HepG2 (cell line): ENCODE measurements around the gene ING2. TPM values are rescaled to one million over a fixed set of nuclear protein-coding genes. Genes with fewer than 3 reads are reported as not detected.

Experiments used
- ATAC-seq: fragments of 200-7000 bp; cut with Tn5 transposase; 3 replicates; pipeline ENCODE4 v1.9.1; 2020; ENCODE audit warnings: mild to moderate bottlenecking, moderate library complexity
- BruUV-seq: library from RNA; stranded (reverse); fragments of 400-500 nt; replicated peaks from 2 replicates; lab custom pipeline; 2021; lab: Mats Ljungman, UMichigan
- CTCF ChIA-PET: fragments of 300-600 bp; formaldehyde crosslinking; extraction: SDS; loops from one replicate; lab custom pipeline; 2021; ENCODE audit warnings: low total read pairs, inconsistent platforms, low intra/inter-chr PET ratio; lab: Yijun Ruan, JAX
- POLR2A ChIA-PET: fragments of 350-600 bp; sonication (Branson Sonifier 250); formaldehyde crosslinking; loops from one replicate; lab custom pipeline; 2020; ENCODE audit warnings: antibody characterized with exemption, inconsistent platforms; lab: Yijun Ruan, JAX
- DNase-seq: peaks from one replicate; pipeline ENCODE4 v3.0.0-alpha.2; 2015; ENCODE audit warnings: low spot score
- FAIRE-seq: peaks from 3 replicates; lab custom pipeline; 2011; peaks lifted over from hg19 to GRCh38; lab: Jason Lieb, UNC
- H2AFZ ChIP-seq: one replicate; pipeline ENCODE4 v1.6.1; 2011; ENCODE audit warnings: low read length, inconsistent platforms
- H3K27ac ChIP-seq: fragments of 300-600 bp; 3 replicates; pipeline ENCODE4 v1.8.0; 2011; ENCODE audit warnings: mixed run types, mild to moderate bottlenecking, mixed read lengths, low read length, inconsistent platforms; ENCODE audit not compliant: insufficient read depth; ENCODE audit errors: extremely low read length
- H3K27me3 ChIP-seq, 2 experiments: fragments of 200-600 bp in 1 of 2; 2 replicates in 1 of 2; 3 replicates in 1 of 2; pipeline versions ENCODE4 v1.6.0 to v1.8.0; 2011; ENCODE audit warnings: low read length in 2 of 2, mild to moderate bottlenecking in 2 of 2, moderate library complexity in 2 of 2, inconsistent platforms in 1 of 2; ENCODE audit not compliant: insufficient read depth in 2 of 2, control insufficient read depth in 1 of 2
- H3K36me3 ChIP-seq, 2 experiments: fragments of 200-600 bp in 1 of 2; replicated peaks in 1 of 2; 2 replicates in 1 of 2; 3 replicates in 1 of 2; pipeline versions ENCODE4 v1.5.1 to v1.8.0; 2011; ENCODE audit warnings: low read length in 2 of 2, inconsistent platforms in 1 of 2; ENCODE audit not compliant: insufficient read depth in 2 of 2, control insufficient read depth in 1 of 2
- H3K4me1 ChIP-seq: 2 replicates; pipeline ENCODE4 v1.5.1; 2012; ENCODE audit warnings: low read length, inconsistent platforms; ENCODE audit not compliant: insufficient read depth
- H3K4me2 ChIP-seq: 2 replicates; pipeline ENCODE4 v1.6.0; 2011; ENCODE audit warnings: low read depth, low read length, inconsistent platforms
- H3K4me3 ChIP-seq, 3 experiments: fragments of 200-600 bp in 1 of 3; sonication (generic), shearing (Covaris generic) in 1 of 3; replicated peaks in 1 of 3; 2 replicates each; pipeline ENCODE4 v1.5.1; 2011 to 2016; ENCODE audit warnings: low read length in 3 of 3, inconsistent platforms in 2 of 3, low read depth in 2 of 3, mild to moderate bottlenecking in 2 of 3, control low read depth in 1 of 3, mixed read lengths in 1 of 3; ENCODE audit not compliant: insufficient read depth in 1 of 3
- H3K79me2 ChIP-seq: one replicate; pipeline ENCODE4 v1.6.1; 2011; ENCODE audit warnings: low read length, inconsistent platforms; ENCODE audit not compliant: insufficient read depth
- H3K9ac ChIP-seq: 2 replicates; pipeline ENCODE4 v1.6.0; 2011; ENCODE audit warnings: mild to moderate bottlenecking, low read depth, low read length, inconsistent platforms; ENCODE audit not compliant: insufficient read depth
- H3K9me3 ChIP-seq: 2 replicates; pipeline ENCODE4 v1.5.1; 2012; ENCODE audit warnings: mild to moderate bottlenecking, low read length
- H4K20me1 ChIP-seq: 2 replicates; pipeline ENCODE4 v1.6.0; 2011; ENCODE audit warnings: inconsistent platforms, mild to moderate bottlenecking, low read length, moderate library complexity; ENCODE audit not compliant: insufficient read depth
- CREBL2 ChIP-seq: sonication (generic); formaldehyde crosslinking; IDR thresholded peaks from 2 replicates; pipeline ENCODE4 v1.8.1; 2023; ENCODE audit warnings: missing genetic modification reagents, mild to moderate bottlenecking, borderline replicate concordance
- HNRNPK ChIP-seq: fragments of 200-400 bp; formaldehyde crosslinking; IDR thresholded peaks from 2 replicates; pipeline ENCODE4 v1.6.1; 2018; ENCODE audit warnings: low read length, low read depth, moderate library complexity, mild to moderate bottlenecking; ENCODE audit not compliant: poor library complexity, severe bottlenecking
- MAFF ChIP-seq: IDR thresholded peaks from 2 replicates; pipeline ENCODE4 v1.6.1; 2011; ENCODE audit warnings: low read depth, low read length, improper control_type of control experiment
- MAFK ChIP-seq, 2 experiments: IDR thresholded peaks in 1 of 2; conservative IDR thresholded peaks in 1 of 2; 2 replicates each; pipeline ENCODE4 v1.6.1; 2011; ENCODE audit warnings: improper control_type of control experiment in 2 of 2, low read length in 2 of 2
- SPEN ChIP-seq: sonication (generic); formaldehyde crosslinking; IDR thresholded peaks from 2 replicates; pipeline ENCODE4 v1.5.1; 2020; ENCODE audit warnings: low read depth, mild to moderate bottlenecking, missing genetic modification reagents
- ZNF296 ChIP-seq: sonication (generic); formaldehyde crosslinking; conservative IDR thresholded peaks from 2 replicates; pipeline ENCODE4 v1.5.0; 2020; ENCODE audit warnings: mild to moderate bottlenecking, missing genetic modification reagents
- ZNF30 ChIP-seq: sonication (generic); formaldehyde crosslinking; IDR thresholded peaks from 2 replicates; pipeline ENCODE4 v1.5.0; 2020; ENCODE audit warnings: mild to moderate bottlenecking, missing genetic modification reagents
- ZNF547 ChIP-seq: sonication (generic); formaldehyde crosslinking; IDR thresholded peaks from 2 replicates; pipeline ENCODE4 v1.5.1; 2020; ENCODE audit warnings: mild to moderate bottlenecking, missing genetic modification reagents
- ZNF563 ChIP-seq: sonication (generic); formaldehyde crosslinking; IDR thresholded peaks from 2 replicates; pipeline ENCODE4 v1.8.0; 2022; ENCODE audit warnings: mild to moderate bottlenecking, moderate library complexity, missing genetic modification reagents
- ZNF614 ChIP-seq: IDR thresholded peaks from 2 replicates; pipeline ENCODE4 v1.6.1; 2018; ENCODE audit warnings: missing biosample characterization, missing genetic modification reagents, inconsistent platforms, borderline replicate concordance
- ZNF616 ChIP-seq: sonication (generic); formaldehyde crosslinking; IDR thresholded peaks from 2 replicates; pipeline ENCODE4 v1.5.0; 2020; ENCODE audit warnings: low read depth, mild to moderate bottlenecking, missing genetic modification reagents
- WGBS: methylation state at CpG from one replicate; pipeline ENCODE4 v1.1.6; 2017; ENCODE audit warnings: low lambda C conversion rate; 5-methylcytosine and 5-hydroxymethylcytosine counted together
- in situ Hi-C: cut with HindIII; loops from 2 replicates; pipeline ENCODE4 v1.10.0; 2017; ENCODE audit warnings: low pct_unique_long_range_greater_than_20kb; ENCODE audit not compliant: extremely low pct_ligation_motif_present
- intact Hi-C: fragments of 100-400 bp; cut with micrococcal nuclease; formaldehyde crosslinking; loops from one replicate; pipeline ENCODE4 v1.10.0; 2022; ENCODE audit not compliant: unreplicated experiment
- polyA plus RNA-seq, 8 experiments: library from polyadenylated mRNA; depleted of rRNA in 3 of 8; stranded (reverse) in 7 of 8; unstranded in 1 of 8; fragments of >200 nt; fragmentation: Illumina TruSeq in 4 of 8; extraction: Trizol in 4 of 8; gene quantifications; 2 replicates each; pipeline versions ENCODE4 v1.2.1 to v1.2.3, GENCODE V29; 2011 to 2016; ENCODE audit warnings: low read depth in 4 of 8, missing spikeins in 1 of 8, mixed read lengths in 1 of 8; ENCODE audit not compliant: insufficient read depth in 1 of 8
- total RNA-seq, 5 experiments: library from RNA; depleted of rRNA; stranded (reverse); fragments of >200 nt; fragmentation: Illumina TruSeq; extraction: Trizol; gene quantifications; 2 replicates each; pipeline ENCODE4 v1.2.3, GENCODE V29; 2016; ENCODE audit warnings: low read depth in 1 of 5
- TF ChIP-seq, protein P1 (sequence below): sonication (generic); formaldehyde crosslinking; IDR thresholded peaks from 2 replicates; pipeline ENCODE4 v1.5.1; 2020; ENCODE audit warnings: missing genetic modification reagents, mild to moderate bottlenecking, borderline replicate concordance

ING2 gene
- total and polyA plus RNA-seq, 2 of the 13 experiments (the other 11 are each of a cell fraction or from before 2014, with no cell fraction given), result 6.6 to 12.4 TPM

- WGBS, result 69% methylated on average over 7 of the region's 7 CpGs
- H3K79me2 ChIP-seq, result no peaks in the 10 kb centered on the region
- intact Hi-C loops, result no loop called here
- no peaks in the 10 kb centered on the region for H3K4me1 ChIP-seq
- ATAC-seq, result no peak
- BruUV-seq, result no TSS peak
- CTCF ChIA-PET, result no interaction called here
- no peaks in the 10 kb centered on the region for H3K36me3 ChIP-seq
- no peak for DNase-seq
- no peak overlapping the region for H3K9ac ChIP-seq
- no peaks in the 10 kb centered on the region for H3K27me3 ChIP-seq
- no peak for FAIRE-seq
- no peak overlapping the region for H3K4me2 ChIP-seq
- no peaks in the 10 kb centered on the region for H4K20me1 ChIP-seq
- in situ Hi-C loops, result no loop called here
- H3K9me3 ChIP-seq, result no peaks in the 10 kb centered on the region
- POLR2A ChIA-PET, result interaction anchor here (5.7 kb wide), 1 partner anchor 12 kb away, joined by 20 read pairs; the partner anchor contains the start of gene CDKN2AIP
- H3K27ac ChIP-seq, result no peak overlapping the region
- H2AFZ ChIP-seq, result no peak overlapping the region
- no peak overlapping the region for H3K4me3 ChIP-seq
- TF ChIP-seq HNRNPK (no peak), ZNF616 (CRISPR knock-in tag) (no peak), ZNF563 (CRISPR knock-in tag) (no peak), ZNF30 (CRISPR knock-in tag) (no peak), ZNF547 (no peak)
Measured at GRCh38 chr4:183455431-183456195, 49.2 kb upstream of the ING2 start.

DNA sequence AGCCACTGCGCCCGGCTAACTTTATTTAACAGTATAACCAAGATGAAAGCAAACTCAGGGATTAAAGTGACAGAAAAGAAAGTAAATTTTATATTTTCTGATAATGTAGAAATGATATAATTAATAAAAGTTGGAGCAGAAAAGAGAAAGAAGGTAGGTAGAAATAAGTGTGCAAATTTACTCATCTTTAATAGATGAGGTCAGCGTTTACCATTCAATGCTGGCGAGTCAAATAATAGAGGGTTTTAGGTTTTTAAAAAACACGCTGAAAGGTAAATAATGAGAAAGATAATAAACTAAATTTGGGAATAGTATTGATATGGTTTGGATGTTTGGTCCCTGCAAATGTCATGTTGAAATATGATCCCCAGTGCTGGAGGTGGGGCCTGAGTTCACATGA is 46.9 kb upstream of the ING2 start:
- POLR2A ChIA-PET, result no interaction called here

More for the DNA sequence above, 46.9 kb upstream of the ING2 start:
- Histone ChIP-seq H2AFZ (no peak overlapping the region), H3K27ac (no peak overlapping the region), H3K4me1 (no peaks in the 10 kb centered on the region), H3K27me3 (no peaks in the 10 kb centered on the region), H3K36me3 (no peaks in the 10 kb centered on the region), H3K4me2 (no peak overlapping the region), H4K20me1 (no peaks in the 10 kb centered on the region), H3K9me3 (no peaks in the 10 kb centered on the region), H3K9ac (no peak overlapping the region), H3K79me2 (no peaks in the 10 kb centered on the region), H3K4me3 (no peak overlapping the region)
- DNase-seq (no peak), FAIRE-seq (no peak), ATAC-seq (no peak)
- BruUV-seq, result no TSS peak
- TF ChIP-seq, protein P1, sequence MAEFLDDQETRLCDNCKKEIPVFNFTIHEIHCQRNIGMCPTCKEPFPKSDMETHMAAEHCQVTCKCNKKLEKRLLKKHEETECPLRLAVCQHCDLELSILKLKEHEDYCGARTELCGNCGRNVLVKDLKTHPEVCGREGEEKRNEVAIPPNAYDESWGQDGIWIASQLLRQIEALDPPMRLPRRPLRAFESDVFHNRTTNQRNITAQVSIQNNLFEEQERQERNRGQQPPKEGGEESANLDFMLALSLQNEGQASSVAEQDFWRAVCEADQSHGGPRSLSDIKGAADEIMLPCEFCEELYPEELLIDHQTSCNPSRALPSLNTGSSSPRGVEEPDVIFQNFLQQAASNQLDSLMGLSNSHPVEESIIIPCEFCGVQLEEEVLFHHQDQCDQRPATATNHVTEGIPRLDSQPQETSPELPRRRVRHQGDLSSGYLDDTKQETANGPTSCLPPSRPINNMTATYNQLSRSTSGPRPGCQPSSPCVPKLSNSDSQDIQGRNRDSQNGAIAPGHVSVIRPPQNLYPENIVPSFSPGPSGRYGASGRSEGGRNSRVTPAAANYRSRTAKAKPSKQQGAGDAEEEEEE (CRISPR knock-in tag), result no peak
- TF ChIP-seq SPEN, result no peak
- peak; percentile 51 to 79; a peak in 3 of 4 replicates for TF ChIP-seq MAFK (conservative IDR thresholded peaks at IDR 0.05 in 1 of 2, IDR thresholded peaks at IDR 0.05 in 1 of 2; ENCODE audit: low read length in 2 of 2)
- TF ChIP-seq MAFF, result peak; percentile 61; the same call in 1 of the 2 replicates
- TF ChIP-seq CREBL2 (CRISPR knock-in tag), result no peak
- no peak for TF ChIP-seq ZNF296 (CRISPR knock-in tag)
- no peak for TF ChIP-seq ZNF614 (CRISPR knock-in tag)
- CTCF ChIA-PET, result no interaction called here
- in situ Hi-C loops, result no loop called here
- WGBS, result 78% methylated on average over 5 of the region's 5 CpGs
- intact Hi-C loops, result no loop called here
